ENCODE measurements around the gene FGF12.

Gene FGF12

GRCh38 chr3:192091831-192092230 lies 635.5 kb downstream of the FGF12 start:
- no peaks in the 10 kb centered on the region for H3K9me3 ChIP-seq (ENCODE audit: insufficient read depth, low read length)
- H3K79me2 ChIP-seq (ENCODE audit: insufficient read depth, low read length) = no peaks in the 10 kb centered on the region
- no peaks in the 10 kb centered on the region for H4K20me1 ChIP-seq (ENCODE audit: low read depth, low read length)
- no peak overlapping the region for H3K4me3 ChIP-seq (ENCODE audit: insufficient read depth, low read length, poor library complexity, severe bottlenecking)
- H3K27me3 ChIP-seq (ENCODE audit: low read length) = no peaks in the 10 kb centered on the region
- no peaks in the 10 kb centered on the region for H3K9me2 ChIP-seq (replicated peaks; ENCODE audit: insufficient read depth, low read length)
- no peak overlapping the region for H2AFZ ChIP-seq (ENCODE audit: low read depth, low read length, severe bottlenecking)
- no peak overlapping the region for H3K4me2 ChIP-seq (ENCODE audit: low read depth, low read length, poor library complexity, severe bottlenecking)
- no peaks in the 10 kb centered on the region for H3F3A ChIP-seq (ENCODE audit: insufficient read depth)
- TF ChIP-seq, protein P1, sequence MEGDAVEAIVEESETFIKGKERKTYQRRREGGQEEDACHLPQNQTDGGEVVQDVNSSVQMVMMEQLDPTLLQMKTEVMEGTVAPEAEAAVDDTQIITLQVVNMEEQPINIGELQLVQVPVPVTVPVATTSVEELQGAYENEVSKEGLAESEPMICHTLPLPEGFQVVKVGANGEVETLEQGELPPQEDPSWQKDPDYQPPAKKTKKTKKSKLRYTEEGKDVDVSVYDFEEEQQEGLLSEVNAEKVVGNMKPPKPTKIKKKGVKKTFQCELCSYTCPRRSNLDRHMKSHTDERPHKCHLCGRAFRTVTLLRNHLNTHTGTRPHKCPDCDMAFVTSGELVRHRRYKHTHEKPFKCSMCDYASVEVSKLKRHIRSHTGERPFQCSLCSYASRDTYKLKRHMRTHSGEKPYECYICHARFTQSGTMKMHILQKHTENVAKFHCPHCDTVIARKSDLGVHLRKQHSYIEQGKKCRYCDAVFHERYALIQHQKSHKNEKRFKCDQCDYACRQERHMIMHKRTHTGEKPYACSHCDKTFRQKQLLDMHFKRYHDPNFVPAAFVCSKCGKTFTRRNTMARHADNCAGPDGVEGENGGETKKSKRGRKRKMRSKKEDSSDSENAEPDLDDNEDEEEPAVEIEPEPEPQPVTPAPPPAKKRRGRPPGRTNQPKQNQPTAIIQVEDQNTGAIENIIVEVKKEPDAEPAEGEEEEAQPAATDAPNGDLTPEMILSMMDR (IDR thresholded peaks at IDR 0.05; ENCODE audit: insufficient read depth, low read length, poor library complexity, severe bottlenecking) = no peak
- TF ChIP-seq EZH2phosphoT487 (conservative IDR thresholded peaks at IDR 0.05; ENCODE audit: low read length) = no peak
- no peak overlapping the region for H3K9ac ChIP-seq (ENCODE audit: low read length)
- peaks cover 4% of the 10 kb centered on the region for H3K36me3 ChIP-seq (ENCODE audit: low read length)
- H3K27ac ChIP-seq (ENCODE audit: low read depth, low read length) = no peak overlapping the region

GRCh38 chr3:192090586-192090985 lies 636.8 kb downstream of the FGF12 start:
- peaks cover 4% of the 10 kb centered on the region for H3K36me3 ChIP-seq (ENCODE audit: low read length)
- TF ChIP-seq, protein P1 (IDR thresholded peaks at IDR 0.05; ENCODE audit: insufficient read depth, low read length, poor library complexity, severe bottlenecking) = peak; percentile 43
- no peak for TF ChIP-seq EZH2phosphoT487 (conservative IDR thresholded peaks at IDR 0.05; ENCODE audit: low read length)
- H3K27ac ChIP-seq (ENCODE audit: low read depth, low read length) = no peak overlapping the region
- H3F3A ChIP-seq (ENCODE audit: insufficient read depth) = no peaks in the 10 kb centered on the region
- no peak overlapping the region for H3K4me2 ChIP-seq (ENCODE audit: low read depth, low read length, poor library complexity, severe bottlenecking)
- no peak overlapping the region for H3K9ac ChIP-seq (ENCODE audit: low read length)
- H2AFZ ChIP-seq (ENCODE audit: low read depth, low read length, severe bottlenecking) = peak overlapping the region; percentile 56
- H3K9me3 ChIP-seq (ENCODE audit: insufficient read depth, low read length) = no peaks in the 10 kb centered on the region
- H3K9me2 ChIP-seq (replicated peaks; ENCODE audit: insufficient read depth, low read length) = no peaks in the 10 kb centered on the region
- no peaks in the 10 kb centered on the region for H4K20me1 ChIP-seq (ENCODE audit: low read depth, low read length)
- no peaks in the 10 kb centered on the region for H3K27me3 ChIP-seq (ENCODE audit: low read length)
- no peaks in the 10 kb centered on the region for H3K79me2 ChIP-seq (ENCODE audit: insufficient read depth, low read length)
- H3K4me3 ChIP-seq (ENCODE audit: insufficient read depth, low read length, poor library complexity, severe bottlenecking) = no peak overlapping the region

Measured in SU-DHL-6 (cell line).